K562 (cell line): ENCODE results near the gene TRAF3IP3. TPM values are rescaled to one million over a fixed set of nuclear protein-coding genes. Genes with fewer than 3 reads are reported as not detected.

Experiments
- ELF2 ChIP-seq: fragments of 250-450 bp; sonication (Bioruptor Pico); IDR thresholded peaks from 2 replicates; pipeline ENCODE4 v1.5.0; 2021; ENCODE audit warnings: mild to moderate bottlenecking
- HOMEZ ChIP-seq: fragments of 250-450 bp; sonication (Bioruptor Pico); IDR thresholded peaks from 2 replicates; pipeline ENCODE4 v1.4.0; 2020; ENCODE audit warnings: mild to moderate bottlenecking, moderate library complexity
- MGA ChIP-seq: fragments of 450-650 bp; IDR thresholded peaks from 2 replicates; pipeline ENCODE4 v1.6.1; 2016; ENCODE audit warnings: mild to moderate bottlenecking, moderate library complexity
- RBBP5 ChIP-seq: fragments of 200-600 bp; sonication (generic); IDR thresholded peaks from 2 replicates; pipeline ENCODE4 v1.6.1; 2012; ENCODE audit warnings: borderline replicate concordance, mild to moderate bottlenecking, low read length, control low read depth, inconsistent platforms; ENCODE audit not compliant: insufficient read depth, poor library complexity, severe bottlenecking
- RERE ChIP-seq: sonication (generic); formaldehyde crosslinking; IDR thresholded peaks from 2 replicates; pipeline ENCODE4 v1.8.0; 2023; ENCODE audit warnings: missing genetic modification reagents, mild to moderate bottlenecking, borderline replicate concordance
- SMC3 ChIP-seq: conservative IDR thresholded peaks from 2 replicates; pipeline ENCODE4 v1.6.1; 2011; ENCODE audit warnings: low read depth, low read length, improper control_type of control experiment; ENCODE audit not compliant: insufficient read depth
- polyA plus RNA-seq, 8 experiments: library from polyadenylated mRNA; depleted of rRNA in 4 of 8; stranded (reverse) in 5 of 8; unstranded in 3 of 8; fragments of >200 nt; fragmentation: Nextera tagmentation in 2 of 8; fragmentation: Illumina TruSeq in 1 of 8; extraction: Ambion mirVana in 2 of 8; extraction: Trizol in 1 of 8; gene quantifications; 2 replicates each; pipeline versions ENCODE4 v1.2.1 to v1.2.3, GENCODE V29; 2011 to 2014; ENCODE audit warnings: inconsistent platforms in 1 of 8, missing spikeins in 1 of 8
- total RNA-seq, 7 experiments: library from RNA; depleted of rRNA in 6 of 7; stranded (reverse); fragments of >200 nt in 6 of 7; fragmentation: Illumina TruSeq in 2 of 7; extraction: Trizol in 2 of 7; gene quantifications; 2 replicates each; pipeline versions ENCODE4 v1.2.1 to v1.2.3, GENCODE V29; 2011 to 2021; ENCODE audit warnings: low replicate concordance in 1 of 7

Gene TRAF3IP3
- total and polyA plus RNA-seq, 9 of the 15 experiments (the other 6 are each of a cell fraction or from before 2014, with no cell fraction given): 0.06 to 1.1 (median 0.31) TPM

- TF ChIP-seq RERE (CRISPR knock-in tag) (no peak), HOMEZ (no peak), RBBP5 (peak; percentile 69), MGA (0 out of 2 replicates have a peak, but pooled peaks have one; percentile 38), ELF2 (CRISPR knock-in tag) (0 out of 2 replicates have a peak, but pooled peaks have one; percentile 42), SMC3 (no peak)
These were observed 50.3 kb downstream of the TRAF3IP3 start, which contains the start of gene IRF6 (continued) for GRCh38 chr1:209805875-209806760.
